GM21367 (cell line): ENCODE measurements around the gene SMARCAL1.

Experiments used
- ATAC-seq: cut with Tn5 transposase; IDR thresholded peaks from one replicate; pipeline ENCODE4 v1.9.1; 2021; ENCODE audit not compliant: unreplicated experiment

Gene SMARCAL1

GRCh38 chr2:216426166-216426777 lies 14.0 kb downstream of the SMARCAL1 start:
- no peak for ATAC-seq

- ATAC-seq = no peak
Observed at GRCh38 chr2:216426938-216427337, 14.7 kb downstream of the SMARCAL1 start.

- ATAC-seq = no peak
Observed at GRCh38 chr2:216428618-216429350, 16.5 kb downstream of the SMARCAL1 start.

GRCh38 chr2:216429428-216429827 lies 17.1 kb downstream of the SMARCAL1 start:
- ATAC-seq = no peak

- no peak for ATAC-seq
Observed at GRCh38 chr2:216430811-216431530, 18.7 kb downstream of the SMARCAL1 start.

- ATAC-seq = no peak
Observed at GRCh38 chr2:216431531-216431856, 19.2 kb downstream of the SMARCAL1 start.

- no peak for ATAC-seq
Observed at GRCh38 chr2:216436383-216436782, 24.1 kb downstream of the SMARCAL1 start.

GRCh38 chr2:216441308-216442010 lies 29.2 kb downstream of the SMARCAL1 start:
- no peak for ATAC-seq

- no peak for ATAC-seq
Observed at GRCh38 chr2:216445501-216445900, 33.2 kb downstream of the SMARCAL1 start.

GRCh38 chr2:216446343-216446742 lies 34.1 kb downstream of the SMARCAL1 start:
- ATAC-seq = no peak

- ATAC-seq = no peak
Observed at GRCh38 chr2:216447293-216447692, 35.0 kb downstream of the SMARCAL1 start.

- no peak for ATAC-seq
Observed at GRCh38 chr2:216448829-216449228, 36.5 kb downstream of the SMARCAL1 start.

GRCh38 chr2:216450346-216450745 lies 38.1 kb downstream of the SMARCAL1 start:
- no peak for ATAC-seq

- no peak for ATAC-seq
Observed at GRCh38 chr2:216450784-216451183, 38.5 kb downstream of the SMARCAL1 start.

GRCh38 chr2:216453955-216454614 lies 41.8 kb downstream of the SMARCAL1 start:
- no peak for ATAC-seq

GRCh38 chr2:216463148-216463547 lies 50.9 kb downstream of the SMARCAL1 start:
- no peak for ATAC-seq

GRCh38 chr2:216464104-216464720 lies 51.9 kb downstream of the SMARCAL1 start:
- ATAC-seq = no peak

GRCh38 chr2:216465579-216466195 lies 53.4 kb downstream of the SMARCAL1 start:
- ATAC-seq = no peak

- no peak for ATAC-seq
Observed at GRCh38 chr2:216467845-216468244, 55.6 kb downstream of the SMARCAL1 start.

- ATAC-seq = no peak
Observed at GRCh38 chr2:216469661-216470060, 57.4 kb downstream of the SMARCAL1 start.
